Measurements from ENCODE around the gene RINL. TPM values are rescaled to one million over a fixed set of nuclear protein-coding genes. Genes with fewer than 3 reads are reported as not detected.

RINL gene
- total RNA-seq, 1 donor from 2014 or later = 2.6 TPM

DNA sequence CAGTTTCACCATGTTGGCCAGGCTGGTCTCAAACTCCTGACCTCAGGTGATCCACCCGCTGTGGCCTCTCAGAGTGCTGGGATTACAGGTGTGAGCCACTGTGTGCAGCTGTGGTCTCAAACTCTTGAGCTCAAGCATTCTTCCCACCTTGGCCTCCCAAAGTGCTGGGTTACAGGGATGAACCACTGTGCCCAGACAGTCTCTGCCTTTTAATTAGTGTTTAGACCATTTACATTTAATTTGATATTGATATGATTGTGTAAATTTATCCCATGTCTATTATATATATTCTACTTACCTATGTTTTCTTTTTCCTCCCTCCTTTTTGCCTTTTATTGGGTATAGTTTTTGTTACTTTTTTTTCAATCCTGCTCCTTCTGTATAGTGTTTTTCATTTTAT is 23.6 kb upstream of the RINL start:
- no peak for DNase-seq (ENCODE audit: low spot score, unreplicated experiment)
- Mint-ChIP-seq H3K36me3 (ENCODE audit: insufficient read depth) (peaks cover 4% of the 10 kb centered on the region), H3K27ac (no peak overlapping the region), H3K4me1 (ENCODE audit: low read depth) (peaks cover 20% of the 10 kb centered on the region), H3K4me3 (ENCODE audit: low read depth) (peak overlapping the region; percentile 37), H3K9me3 (ENCODE audit: low read depth) (no peaks in the 10 kb centered on the region), H3K27me3 (peaks cover 3% of the 10 kb centered on the region)
- TF ChIP-seq, protein P1, sequence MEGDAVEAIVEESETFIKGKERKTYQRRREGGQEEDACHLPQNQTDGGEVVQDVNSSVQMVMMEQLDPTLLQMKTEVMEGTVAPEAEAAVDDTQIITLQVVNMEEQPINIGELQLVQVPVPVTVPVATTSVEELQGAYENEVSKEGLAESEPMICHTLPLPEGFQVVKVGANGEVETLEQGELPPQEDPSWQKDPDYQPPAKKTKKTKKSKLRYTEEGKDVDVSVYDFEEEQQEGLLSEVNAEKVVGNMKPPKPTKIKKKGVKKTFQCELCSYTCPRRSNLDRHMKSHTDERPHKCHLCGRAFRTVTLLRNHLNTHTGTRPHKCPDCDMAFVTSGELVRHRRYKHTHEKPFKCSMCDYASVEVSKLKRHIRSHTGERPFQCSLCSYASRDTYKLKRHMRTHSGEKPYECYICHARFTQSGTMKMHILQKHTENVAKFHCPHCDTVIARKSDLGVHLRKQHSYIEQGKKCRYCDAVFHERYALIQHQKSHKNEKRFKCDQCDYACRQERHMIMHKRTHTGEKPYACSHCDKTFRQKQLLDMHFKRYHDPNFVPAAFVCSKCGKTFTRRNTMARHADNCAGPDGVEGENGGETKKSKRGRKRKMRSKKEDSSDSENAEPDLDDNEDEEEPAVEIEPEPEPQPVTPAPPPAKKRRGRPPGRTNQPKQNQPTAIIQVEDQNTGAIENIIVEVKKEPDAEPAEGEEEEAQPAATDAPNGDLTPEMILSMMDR (IDR thresholded peaks at IDR 0.05; ENCODE audit: unreplicated experiment) = no peak

DNA sequence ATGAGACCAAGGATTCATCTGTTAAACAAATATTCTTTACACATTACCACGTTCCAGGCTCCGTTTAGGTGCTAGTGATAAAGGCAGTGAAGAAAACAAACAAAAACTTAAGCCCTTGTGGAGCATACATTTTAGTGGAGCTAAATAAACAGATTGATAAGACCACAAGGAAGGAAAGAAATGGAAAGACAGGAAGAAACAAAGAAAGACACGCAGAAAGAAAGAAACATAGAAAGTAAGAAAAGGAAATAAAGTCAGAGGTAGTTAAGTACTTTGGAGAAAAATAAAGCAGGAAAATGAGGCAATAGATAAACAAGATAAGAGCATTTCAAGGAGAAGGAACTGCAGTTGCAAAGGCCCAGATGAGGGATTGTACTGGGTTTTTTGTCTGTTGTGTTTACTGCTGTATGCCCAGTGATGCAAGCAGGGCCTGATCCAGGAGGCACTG is 22.7 kb upstream of the RINL start:
- H3K9me3 Mint-ChIP-seq (ENCODE audit: low read depth) = no peaks in the 10 kb centered on the region
- H3K36me3 Mint-ChIP-seq (ENCODE audit: insufficient read depth) = peaks cover 4% of the 10 kb centered on the region
- H3K27me3 Mint-ChIP-seq = peaks cover 3% of the 10 kb centered on the region
- TF ChIP-seq, protein P1 (IDR thresholded peaks at IDR 0.05; ENCODE audit: unreplicated experiment) = no peak
- no peak for DNase-seq (ENCODE audit: low spot score, unreplicated experiment)
- H3K27ac Mint-ChIP-seq = peak overlapping the region; percentile 96
- peaks cover 20% of the 10 kb centered on the region for H3K4me1 Mint-ChIP-seq (ENCODE audit: low read depth)
- peak overlapping the region; percentile 98 for H3K4me3 Mint-ChIP-seq (ENCODE audit: low read depth)

DNA sequence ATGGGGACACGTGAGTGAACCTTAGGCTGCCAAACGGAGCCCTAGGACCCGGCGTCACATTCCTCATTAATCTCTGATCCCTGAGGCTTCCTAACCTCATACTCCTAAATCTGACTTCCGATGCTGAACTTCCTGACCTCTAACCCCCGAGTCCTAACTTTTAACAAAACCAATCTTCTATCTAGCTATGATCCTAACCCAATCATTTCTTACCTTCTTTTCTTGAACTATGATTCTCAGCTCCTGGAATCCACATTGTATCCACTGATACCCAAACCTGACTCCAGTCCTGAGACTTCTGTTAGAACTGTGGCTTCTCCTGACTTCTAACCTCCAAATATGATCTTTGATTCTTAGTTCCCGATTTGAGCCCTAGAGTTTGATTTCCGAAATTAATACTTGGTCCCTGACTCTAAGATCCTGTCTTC is 22.1 kb upstream of the RINL start:
- H3K36me3 Mint-ChIP-seq (ENCODE audit: insufficient read depth) = peaks cover 4% of the 10 kb centered on the region
- no peaks in the 10 kb centered on the region for H3K9me3 Mint-ChIP-seq (ENCODE audit: low read depth)
- DNase-seq (ENCODE audit: low spot score, unreplicated experiment) = no peak
- TF ChIP-seq, protein P1 (IDR thresholded peaks at IDR 0.05; ENCODE audit: unreplicated experiment) = no peak
- peak overlapping the region; percentile 98 for H3K4me3 Mint-ChIP-seq (ENCODE audit: low read depth)
- peaks cover 20% of the 10 kb centered on the region for H3K4me1 Mint-ChIP-seq (ENCODE audit: low read depth)
- peak overlapping the region; percentile 96 for H3K27ac Mint-ChIP-seq
- H3K27me3 Mint-ChIP-seq = peaks cover 3% of the 10 kb centered on the region

DNA sequence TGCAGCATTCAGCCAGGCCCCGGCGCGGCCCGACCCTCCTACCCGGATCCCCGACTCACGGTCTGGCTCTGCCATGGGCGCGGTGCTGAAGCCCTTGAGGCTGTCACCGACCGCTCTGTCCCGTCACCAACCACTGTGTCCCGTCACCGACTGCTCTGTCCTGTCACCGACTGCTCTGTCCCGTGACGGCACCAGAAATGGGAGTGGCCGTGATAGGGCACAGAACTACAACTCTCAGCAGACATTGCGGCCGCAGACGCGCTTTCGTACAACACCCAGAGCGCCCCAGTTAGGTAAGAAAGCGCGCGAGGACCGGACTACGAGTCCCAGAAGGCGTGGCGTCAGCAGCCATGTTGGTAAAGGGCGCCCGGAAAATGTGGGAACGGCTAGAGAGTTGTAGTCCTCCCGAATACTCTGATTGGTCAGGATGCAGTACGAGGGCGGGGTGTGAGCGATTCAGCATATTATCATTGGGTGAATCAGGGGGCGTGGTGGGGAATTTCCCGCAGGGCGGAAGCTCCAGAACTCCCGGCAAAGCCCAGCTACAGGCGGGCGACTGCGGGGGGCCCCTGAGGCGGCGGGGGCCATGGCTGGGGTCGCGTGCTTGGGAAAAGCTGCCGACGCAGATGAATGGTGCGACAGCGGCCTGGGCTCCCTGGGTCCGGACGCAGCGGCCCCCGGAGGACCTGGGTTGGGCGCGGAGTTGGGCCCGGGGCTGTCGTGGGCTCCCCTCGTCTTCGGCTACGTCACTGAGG is 21.5 kb upstream of the RINL start, which contains the start of the genes NFKBIB and SIRT2:
Gene NFKBIB (plus strand): TSS at position 523 of the 755 bp plus-strand sequence. CDS start 64 bp downstream, at position 587.
Gene SIRT2 (minus strand): TSS at position 172 of the 755 bp plus-strand sequence. CDS start 97 bp downstream, at position 75.
- TF ChIP-seq, protein P1 (IDR thresholded peaks at IDR 0.05; ENCODE audit: unreplicated experiment) = no peak
- peaks cover 20% of the 10 kb centered on the region for H3K4me1 Mint-ChIP-seq (ENCODE audit: low read depth)
- H3K36me3 Mint-ChIP-seq (ENCODE audit: insufficient read depth) = peaks cover 4% of the 10 kb centered on the region

DNA sequence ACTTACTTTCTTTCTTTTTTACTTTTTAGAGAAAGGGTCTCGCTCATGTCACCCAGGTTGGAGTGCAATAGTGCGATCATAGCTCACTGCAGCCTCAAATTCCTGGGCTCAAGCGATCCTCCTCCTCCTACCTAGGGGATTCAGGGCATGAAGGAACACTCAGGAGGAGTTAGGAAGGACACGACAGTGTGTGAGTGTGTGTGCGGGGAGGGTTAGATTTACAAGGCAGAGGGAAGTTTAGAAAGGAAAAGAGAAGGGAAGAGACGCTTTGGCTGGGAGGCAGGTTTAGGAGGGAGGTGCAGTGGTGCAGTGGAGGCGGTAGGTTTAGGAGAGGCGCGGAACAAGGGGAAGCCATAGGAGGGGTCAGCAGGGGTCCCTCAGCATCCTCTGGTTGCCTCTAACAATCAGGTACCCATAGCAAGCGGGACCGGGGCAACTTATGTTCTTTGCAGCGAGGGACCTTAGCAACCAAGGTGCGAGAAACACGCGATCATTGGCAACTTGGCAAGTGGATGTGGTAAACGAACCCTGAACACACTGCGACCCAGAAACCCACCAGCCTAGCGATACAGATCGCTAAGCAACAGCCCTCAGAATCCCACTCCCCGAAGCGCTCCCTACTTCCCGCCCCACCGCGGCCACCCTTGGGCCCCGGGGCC is 20.8 kb upstream of the RINL start:
- peaks cover 3% of the 10 kb centered on the region for H3K27me3 Mint-ChIP-seq
- peak overlapping the region; percentile 99 for H3K27ac Mint-ChIP-seq
- DNase-seq (ENCODE audit: low spot score, unreplicated experiment) = no peak

More for the DNA sequence above, 21.5 kb upstream of the RINL start, which contains the start of the genes NFKBIB and SIRT2:
- H3K4me3 Mint-ChIP-seq (ENCODE audit: low read depth) = peak within 1 kb of the TSS; percentile 98
- no peaks in the 10 kb centered on the region for H3K9me3 Mint-ChIP-seq (ENCODE audit: low read depth)
- DNase-seq (ENCODE audit: low spot score, unreplicated experiment) = peak; percentile 96
- H3K27me3 Mint-ChIP-seq = peaks cover 3% of the 10 kb centered on the region
- H3K27ac Mint-ChIP-seq = peak within 1 kb of the TSS; percentile 99

More for the DNA sequence above, 20.8 kb upstream of the RINL start:
- Mint-ChIP-seq H3K4me3 (ENCODE audit: low read depth) (peak overlapping the region; percentile 98), H3K36me3 (ENCODE audit: insufficient read depth) (peaks cover 2% of the 10 kb centered on the region), H3K4me1 (ENCODE audit: low read depth) (peaks cover 20% of the 10 kb centered on the region), H3K9me3 (ENCODE audit: low read depth) (no peaks in the 10 kb centered on the region)
- TF ChIP-seq, protein P1 (IDR thresholded peaks at IDR 0.05; ENCODE audit: unreplicated experiment) = no peak
